ENCODE measurements around the gene CD22.

Gene CD22

GRCh38 chr19:35310331-35310730 lies 18.7 kb upstream of the CD22 start:
- H3K9me3 ChIP-seq (ENCODE audit: control insufficient read depth, insufficient read depth, low read depth, low read length) = no peaks in the 10 kb centered on the region
- no peaks in the 10 kb centered on the region for H3K4me1 ChIP-seq (ENCODE audit: control insufficient read depth, insufficient read depth, low read length)
- ChIA-PET CTCF (interaction anchor here (0.5 to 0.7 kb wide), 2 partner anchors 62 to 91 kb away, joined by 3 read pairs; no protein-coding TSS in a partner anchor), POLR2A (no interaction called here)
- no peaks in the 10 kb centered on the region for H3K36me3 ChIP-seq (ENCODE audit: control insufficient read depth in 2 of 2, insufficient read depth in 1 of 2, low read length in 2 of 2)
- no peak overlapping the region for H3K27ac ChIP-seq (ENCODE audit: extremely low read depth, low read depth, low read length)
- no peak for TF ChIP-seq HOXD13 (CRISPR knock-in tag; IDR thresholded peaks at IDR 0.05; ENCODE audit: borderline replicate concordance)
- no peak for TF ChIP-seq ZNF596 (tag by site-specific recombination; IDR thresholded peaks at IDR 0.05)
- TF ChIP-seq ZNF2 (tag by site-specific recombination; IDR thresholded peaks at IDR 0.05) = no peak
- TF ChIP-seq ZNF10 (tag by site-specific recombination; IDR thresholded peaks at IDR 0.05) = no peak
- TF ChIP-seq ZNF677 (tag by site-specific recombination; IDR thresholded peaks at IDR 0.05) = no peak
- TF ChIP-seq HOXC10 (CRISPR knock-in tag; IDR thresholded peaks at IDR 0.05) = no peak
- no peak for TF ChIP-seq TSHZ1 (tag by site-specific recombination; IDR thresholded peaks at IDR 0.05; ENCODE audit: borderline replicate concordance)
- TF ChIP-seq ZNF26 (tag by site-specific recombination; IDR thresholded peaks at IDR 0.05) = no peak
- TF ChIP-seq ZNF560 (tag by site-specific recombination; IDR thresholded peaks at IDR 0.05; ENCODE audit: borderline replicate concordance) = no peak
- TF ChIP-seq KLF17 (tag by site-specific recombination; IDR thresholded peaks at IDR 0.05) = no peak
- no peak for TF ChIP-seq ZNF626 (tag by site-specific recombination; IDR thresholded peaks at IDR 0.05)
- H3K4me3 ChIP-seq (ENCODE audit: low read depth, low read length) = no peak overlapping the region

GRCh38 chr19:35310811-35311465 lies 18.0 kb upstream of the CD22 start:
- H3K4me3 ChIP-seq (ENCODE audit: low read depth, low read length) = no peak overlapping the region
- ChIA-PET POLR2A (no interaction called here), CTCF (interaction anchor here (1.2 kb wide), 1 partner anchor 16 kb away, joined by 5 read pairs; no protein-coding TSS in a partner anchor)
- TF ChIP-seq ZNF473 (tag by site-specific recombination; IDR thresholded peaks at IDR 0.05) = no peak
- TF ChIP-seq HOXD13 (CRISPR knock-in tag; IDR thresholded peaks at IDR 0.05; ENCODE audit: borderline replicate concordance) = no peak
- peak; percentile 88 for TF ChIP-seq ZNF121 (tag by site-specific recombination; IDR thresholded peaks at IDR 0.05)
- peak; percentile 48; the same call in 1 of the 2 replicates for TF ChIP-seq ZNF664 (tag by site-specific recombination; IDR thresholded peaks at IDR 0.05)
- no peaks in the 10 kb centered on the region for H3K4me1 ChIP-seq (ENCODE audit: control insufficient read depth, insufficient read depth, low read length)
- no peaks in the 10 kb centered on the region for H3K9me3 ChIP-seq (ENCODE audit: control insufficient read depth, insufficient read depth, low read depth, low read length)
- H3K36me3 ChIP-seq (ENCODE audit: control insufficient read depth in 2 of 2, insufficient read depth in 1 of 2, low read length in 2 of 2) = no peaks in the 10 kb centered on the region
- no peak overlapping the region for H3K27ac ChIP-seq (ENCODE audit: extremely low read depth, low read depth, low read length)
